Eye (tissue), 1 donor: ENCODE measurements around the gene STX16.

ENCODE experiments used
- DNase-seq: peaks from one replicate; pipeline ENCODE4 v3.0.0-alpha.2; 2015

The STX16 gene, protein sequence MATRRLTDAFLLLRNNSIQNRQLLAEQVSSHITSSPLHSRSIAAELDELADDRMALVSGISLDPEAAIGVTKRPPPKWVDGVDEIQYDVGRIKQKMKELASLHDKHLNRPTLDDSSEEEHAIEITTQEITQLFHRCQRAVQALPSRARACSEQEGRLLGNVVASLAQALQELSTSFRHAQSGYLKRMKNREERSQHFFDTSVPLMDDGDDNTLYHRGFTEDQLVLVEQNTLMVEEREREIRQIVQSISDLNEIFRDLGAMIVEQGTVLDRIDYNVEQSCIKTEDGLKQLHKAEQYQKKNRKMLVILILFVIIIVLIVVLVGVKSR

DNA sequence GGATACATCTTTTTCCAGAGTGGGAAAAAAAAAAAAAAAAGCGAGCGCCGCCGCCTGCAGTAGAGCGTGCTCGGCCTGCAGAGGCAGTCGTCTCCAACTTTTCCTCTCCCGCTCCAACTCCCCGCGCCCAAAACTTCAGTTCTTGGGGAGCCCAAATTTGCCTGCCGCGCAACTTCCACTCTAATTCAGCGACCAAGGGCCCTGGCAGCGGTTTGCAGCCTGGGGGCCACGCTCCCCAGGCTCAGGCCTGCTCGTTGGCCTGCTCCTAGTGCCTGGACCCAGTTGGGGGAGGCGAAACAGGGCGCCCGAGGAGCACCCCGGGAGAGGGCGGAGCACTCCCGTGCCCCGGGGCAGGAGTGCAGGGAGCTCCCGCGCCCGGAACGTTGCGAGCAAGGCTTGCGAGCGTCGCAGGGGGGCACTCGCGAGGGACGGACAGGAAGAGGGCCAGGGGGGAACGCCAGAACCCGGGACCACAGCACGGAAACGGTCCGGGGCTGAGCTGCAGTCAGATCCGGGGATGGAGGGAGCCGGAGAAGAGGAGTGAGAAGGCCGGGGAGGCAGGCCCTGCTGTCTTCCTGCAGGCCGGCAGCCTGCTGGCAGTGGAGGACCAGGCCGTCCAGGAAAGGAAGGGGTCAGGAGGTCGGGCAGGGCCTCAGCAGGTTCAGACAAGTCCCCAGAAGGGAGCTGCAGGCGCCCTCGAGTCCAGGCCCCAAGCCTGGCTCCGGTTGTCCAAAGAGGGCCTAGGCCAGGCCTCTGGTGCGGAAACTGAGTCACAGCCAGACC, at the start of gene STX16:
STX16 (plus strand) TSS at position 508 of the 783 bp plus-strand sequence. CDS start 724 bp downstream, outside the sequence.
- DNase-seq, result peak; percentile 96

DNA sequence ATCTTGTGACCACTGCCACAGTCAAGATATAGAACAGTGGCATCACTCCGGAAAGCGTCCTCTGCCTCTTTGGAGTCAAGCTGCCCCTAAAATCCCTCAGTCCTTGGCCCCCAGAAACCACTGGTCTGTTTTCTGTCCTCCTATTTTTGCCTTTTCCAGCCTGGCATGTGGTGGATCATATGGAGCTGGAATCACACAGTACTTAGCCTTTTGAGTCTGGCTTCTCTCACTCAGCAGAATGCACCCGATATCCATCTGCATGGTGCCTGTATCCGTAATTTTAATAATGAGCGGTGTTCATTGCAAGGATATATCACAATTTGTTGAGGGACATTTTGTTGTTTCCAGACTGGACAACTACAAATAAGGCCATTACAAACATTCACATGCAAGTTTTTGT, 49.0 kb upstream of the STX16 start:
- no peak for DNase-seq

DNA sequence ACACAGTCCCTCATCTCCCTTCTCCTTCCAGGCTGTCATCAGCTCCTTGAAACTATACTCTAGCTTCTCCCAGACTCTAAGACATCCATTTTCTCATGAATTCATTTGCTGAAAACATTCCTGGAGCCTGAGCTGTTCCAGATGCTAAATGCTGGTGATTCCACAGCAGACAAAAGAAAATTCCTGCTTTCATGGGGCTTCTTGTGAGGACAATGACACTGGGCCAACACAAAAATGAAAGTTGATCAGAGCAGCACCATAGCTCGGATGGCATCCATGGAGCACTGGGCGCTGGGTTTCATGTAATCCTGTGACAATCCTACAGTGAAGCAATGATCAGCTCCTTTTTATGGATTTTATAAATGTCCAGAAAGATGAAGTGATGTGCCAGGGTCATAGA, 47.4 kb upstream of the STX16 start:
- DNase-seq, result no peak

DNA sequence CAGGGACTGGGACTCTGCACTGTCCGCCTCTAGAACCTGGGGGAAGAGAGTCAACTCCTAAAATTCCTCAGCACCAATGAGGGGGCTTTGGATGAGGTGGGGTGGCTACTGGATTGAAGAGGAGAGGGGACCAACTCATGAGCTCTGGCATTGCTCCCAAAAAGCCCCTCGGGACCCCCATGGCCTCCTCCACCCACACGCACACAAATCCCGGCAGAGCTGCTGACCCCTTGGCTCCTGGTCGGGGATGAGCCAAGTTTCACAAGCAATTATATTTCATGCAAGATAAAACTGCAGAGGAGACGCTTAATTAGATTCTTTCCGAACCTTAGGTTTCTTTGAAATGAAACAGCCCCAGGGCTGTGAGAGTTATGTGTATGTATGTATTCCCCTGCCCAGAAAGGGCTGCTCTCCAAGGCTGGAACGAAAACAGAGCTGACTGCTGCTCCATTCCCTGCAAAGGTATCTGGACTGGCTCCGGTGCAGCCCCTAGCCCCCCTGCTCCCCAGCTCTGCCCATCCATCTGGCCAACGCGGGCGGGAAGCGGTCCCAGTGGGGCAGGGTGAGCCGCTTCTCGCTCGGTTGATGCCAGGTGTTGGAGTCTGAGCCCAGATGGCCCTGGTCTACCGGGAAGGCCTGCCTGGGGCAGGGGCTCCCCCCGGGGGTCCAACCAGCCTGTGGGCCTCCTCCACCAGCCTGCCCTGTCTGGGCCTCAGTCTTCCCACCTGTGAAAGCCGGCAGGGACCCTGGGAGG, 46.8 kb upstream of the STX16 start:
- DNase-seq, result peak; percentile 72

DNA sequence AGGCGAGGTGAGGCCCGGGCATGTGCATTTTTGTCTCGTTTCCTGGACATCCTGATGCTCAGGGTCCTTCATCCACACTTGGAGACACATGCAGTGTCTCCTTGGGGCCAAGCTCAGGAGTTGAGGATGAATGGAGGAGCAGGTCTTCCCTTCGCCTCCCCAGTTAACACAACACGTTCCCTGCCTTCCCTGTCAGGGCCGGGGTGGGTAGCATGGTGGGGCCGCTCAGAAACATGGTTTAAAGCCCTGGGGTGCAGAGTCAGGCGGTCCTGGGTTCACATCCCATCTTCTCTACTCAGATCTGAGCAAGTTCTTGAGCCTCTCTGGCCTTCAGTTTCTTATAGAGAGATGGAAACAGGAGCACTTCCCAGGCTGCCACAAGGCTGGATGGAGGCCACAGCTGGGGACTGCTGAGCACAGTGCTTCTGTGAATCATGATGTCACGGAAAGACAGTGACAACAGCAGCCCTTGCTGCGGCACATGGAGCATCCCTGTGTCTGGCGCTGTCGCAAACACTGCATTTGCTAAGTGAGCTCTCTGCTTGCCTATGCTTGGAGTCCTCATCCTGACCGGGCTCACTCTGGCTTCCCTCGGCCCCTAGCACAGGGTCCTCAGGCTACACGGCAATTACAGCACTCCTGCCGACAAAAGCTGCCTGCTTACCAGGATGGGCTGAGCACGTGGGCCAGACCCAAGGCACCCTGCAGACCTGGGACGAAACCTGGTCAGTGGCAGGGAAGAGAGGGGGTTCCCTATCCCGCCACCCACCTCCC, 45.6 kb upstream of the STX16 start:
- DNase-seq, result no peak

DNA sequence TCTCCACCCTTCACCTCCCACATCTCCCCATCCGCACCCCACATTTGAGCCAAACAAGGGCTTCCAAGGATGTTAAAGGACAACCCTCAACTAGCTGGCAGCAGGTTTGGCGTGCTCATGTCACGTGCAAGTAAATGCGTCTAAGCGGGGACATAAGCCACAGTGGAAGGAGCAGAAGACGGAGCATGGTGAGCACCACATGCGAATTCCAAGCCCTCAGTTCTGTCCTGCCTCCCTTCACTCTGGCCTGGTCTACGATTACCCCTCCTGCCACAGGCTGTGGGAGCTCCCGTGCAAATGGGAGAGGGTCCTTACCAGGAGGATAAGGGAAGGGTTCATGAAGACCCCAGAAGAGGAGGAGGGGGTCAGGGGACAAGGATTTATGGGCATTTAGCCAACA, 44.9 kb upstream of the STX16 start:
- no peak for DNase-seq

DNA sequence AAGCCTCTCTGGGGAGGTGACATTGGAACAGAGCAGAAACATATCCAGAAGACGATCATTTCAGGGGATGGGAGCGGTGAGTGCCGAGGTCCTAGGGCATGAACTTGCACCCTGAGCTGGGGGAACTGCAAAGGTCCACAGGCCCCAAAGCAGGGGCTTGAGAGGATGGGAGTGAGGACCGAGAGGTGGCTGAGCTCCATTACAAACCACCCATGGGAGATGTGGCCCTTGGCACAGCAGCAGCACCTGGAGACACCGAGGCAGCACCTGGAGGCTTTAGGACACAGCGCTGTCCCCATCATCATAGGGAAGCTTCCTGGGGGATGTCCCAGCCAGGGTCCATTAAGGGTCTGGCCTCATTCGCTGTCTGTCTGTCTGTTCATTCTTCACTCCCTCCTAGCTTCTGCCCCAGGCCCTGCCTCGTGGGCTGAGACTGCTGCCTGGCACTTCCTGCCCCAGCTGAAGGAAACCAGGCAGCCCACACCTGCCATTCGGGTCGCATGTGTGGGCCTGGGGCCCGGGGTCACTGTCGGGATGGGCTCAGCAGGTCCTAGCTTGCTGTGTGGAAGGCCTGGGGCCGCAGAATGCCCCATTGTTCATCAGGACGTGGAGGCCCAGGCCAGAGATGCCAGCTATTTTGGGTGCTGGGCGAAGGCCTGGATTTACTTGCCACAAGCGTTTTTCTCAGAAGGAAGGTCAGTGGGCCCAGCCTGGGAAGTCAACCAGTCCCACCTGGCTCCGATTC, 42.8 kb upstream of the STX16 start:
- no peak for DNase-seq

DNA sequence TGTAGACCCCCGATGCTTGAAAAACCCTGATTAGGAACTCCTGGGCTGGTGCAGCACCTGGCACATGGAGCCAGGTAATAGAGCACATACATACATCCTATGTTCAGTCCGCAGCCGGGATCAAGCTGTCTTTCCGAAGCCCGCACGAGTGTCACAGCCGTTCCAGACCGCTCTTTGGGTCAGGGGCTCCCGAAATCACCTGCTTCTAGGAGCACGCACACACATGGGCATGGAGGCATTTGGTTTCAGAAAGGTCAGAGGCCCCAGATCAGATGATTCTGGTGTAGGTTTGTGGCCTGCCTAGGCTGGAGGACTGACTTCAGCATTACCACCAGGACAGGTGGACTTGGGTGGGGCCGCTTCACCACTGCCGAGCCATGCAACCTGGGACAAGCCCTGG, 42.1 kb upstream of the STX16 start:
- no peak for DNase-seq

DNA sequence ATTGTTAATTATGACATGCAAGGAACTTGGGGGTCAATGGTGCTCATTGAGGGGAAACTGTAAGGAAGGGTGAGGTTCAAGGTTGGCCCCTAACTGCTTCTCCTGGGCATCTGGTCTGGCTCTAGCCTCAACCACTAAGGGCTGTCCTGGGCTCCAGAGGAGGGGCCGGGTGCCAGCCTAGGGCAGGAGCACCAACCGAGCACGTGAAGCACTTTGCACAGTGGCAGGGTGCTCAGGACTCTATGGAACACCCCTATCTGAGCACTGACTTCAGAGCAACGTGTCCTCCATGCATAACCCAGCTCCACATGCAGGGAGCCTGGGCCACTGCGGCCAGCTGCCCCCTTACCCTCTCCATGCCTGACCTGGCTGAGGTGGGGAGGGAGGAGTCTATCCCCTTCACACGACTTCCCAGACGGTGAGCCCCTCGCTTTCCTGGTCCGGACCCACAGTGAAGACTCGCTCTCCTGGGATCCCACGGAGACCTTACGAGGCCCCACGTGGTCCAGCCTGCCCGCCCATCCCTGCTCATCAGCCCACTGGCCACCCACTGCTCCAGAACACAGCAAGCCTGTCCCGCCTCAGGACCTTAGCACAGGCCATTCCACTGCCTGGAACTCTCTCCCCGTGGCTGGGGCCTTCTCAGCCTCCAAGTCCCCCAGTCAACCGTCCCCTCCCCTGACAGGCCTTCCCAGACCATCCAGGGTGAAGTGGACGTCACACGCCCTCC, 40.8 kb upstream of the STX16 start:
- no peak for DNase-seq

DNA sequence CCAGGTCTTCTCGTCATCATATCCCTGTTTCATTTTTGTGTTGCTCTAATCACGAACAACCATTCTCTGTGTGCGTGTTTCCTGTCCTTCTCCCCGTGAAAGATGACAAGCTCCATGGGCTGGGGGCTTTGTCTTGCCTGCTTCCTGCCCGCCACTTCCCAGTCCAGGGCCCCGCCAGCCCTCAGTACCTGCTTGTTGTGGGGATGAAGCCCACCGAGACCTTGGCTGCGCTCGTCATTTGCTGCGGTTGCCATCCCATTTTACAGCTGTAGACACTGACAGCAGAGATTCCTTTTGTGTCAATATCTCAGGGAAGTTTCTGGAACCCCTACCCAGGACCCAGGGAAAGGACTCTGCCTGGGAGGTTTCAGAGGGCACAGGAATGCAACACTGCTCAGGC, 40.3 kb upstream of the STX16 start:
- no peak for DNase-seq

DNA sequence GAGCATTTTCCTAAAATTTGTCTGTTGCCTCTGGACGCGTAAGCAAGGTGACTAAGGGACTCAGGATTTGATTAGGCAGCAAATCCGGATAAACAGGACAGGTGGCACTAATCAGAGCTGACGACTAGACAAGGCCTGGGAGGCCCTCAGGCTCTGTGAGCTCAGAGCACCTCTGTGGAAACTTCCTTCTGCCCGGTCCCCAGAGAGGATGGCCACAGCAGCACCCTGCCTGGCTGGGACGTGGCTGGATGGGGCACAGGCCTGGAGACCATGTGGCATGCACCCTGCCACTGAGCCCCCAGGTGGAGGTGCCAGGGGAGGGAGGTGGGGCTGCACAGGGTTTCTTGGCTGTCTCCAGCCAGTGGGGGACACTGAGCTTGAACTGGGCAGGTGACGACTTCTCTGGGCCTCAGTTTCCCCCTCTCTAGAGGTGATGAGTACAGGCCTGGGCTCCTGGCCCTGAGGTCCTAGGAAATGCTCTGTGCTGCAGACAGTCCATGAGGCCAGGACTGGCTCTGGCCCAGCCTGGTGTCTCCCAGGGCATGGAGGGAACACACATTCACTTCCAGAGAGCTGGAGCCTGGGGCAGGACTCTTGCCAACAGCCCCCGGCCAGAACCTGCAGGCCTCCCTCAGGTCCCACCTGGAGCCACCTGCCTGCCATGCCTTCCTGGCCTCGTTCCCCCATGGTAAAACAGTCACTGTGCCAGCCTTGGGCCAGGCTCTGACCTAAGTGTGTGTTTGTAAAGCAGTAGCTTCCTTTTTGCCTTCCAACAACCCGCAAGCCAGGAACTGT, 39.6 kb upstream of the STX16 start:
- no peak for DNase-seq

DNA sequence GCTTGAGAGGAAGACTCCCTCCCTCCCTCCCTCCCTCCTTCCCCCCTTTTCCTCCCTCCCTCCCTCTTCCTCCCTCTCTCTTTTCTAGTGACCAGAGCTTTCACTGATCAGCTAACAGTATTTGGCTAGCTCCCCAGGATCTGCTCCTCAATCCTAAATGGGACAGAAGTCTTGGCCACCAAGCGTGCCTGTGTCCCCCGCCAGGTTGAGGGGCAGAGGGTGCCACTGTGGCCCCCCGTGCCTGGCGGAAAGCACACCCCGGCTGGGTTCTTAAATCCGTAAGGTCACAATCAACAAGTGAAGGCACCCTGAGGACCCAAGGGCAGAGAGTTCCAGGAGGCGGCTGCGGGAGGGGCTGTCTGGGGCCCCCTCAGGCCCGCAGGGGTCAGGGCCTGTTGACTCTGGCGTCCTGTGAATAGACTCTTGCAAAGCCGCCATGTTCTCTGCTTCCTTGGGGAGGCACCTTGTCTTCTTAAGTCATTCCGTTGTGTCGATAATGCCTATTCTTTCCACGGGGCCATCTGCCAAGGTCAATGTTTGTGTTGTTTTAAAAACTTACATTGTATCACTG, 38.9 kb upstream of the STX16 start:
- DNase-seq, result no peak

DNA sequence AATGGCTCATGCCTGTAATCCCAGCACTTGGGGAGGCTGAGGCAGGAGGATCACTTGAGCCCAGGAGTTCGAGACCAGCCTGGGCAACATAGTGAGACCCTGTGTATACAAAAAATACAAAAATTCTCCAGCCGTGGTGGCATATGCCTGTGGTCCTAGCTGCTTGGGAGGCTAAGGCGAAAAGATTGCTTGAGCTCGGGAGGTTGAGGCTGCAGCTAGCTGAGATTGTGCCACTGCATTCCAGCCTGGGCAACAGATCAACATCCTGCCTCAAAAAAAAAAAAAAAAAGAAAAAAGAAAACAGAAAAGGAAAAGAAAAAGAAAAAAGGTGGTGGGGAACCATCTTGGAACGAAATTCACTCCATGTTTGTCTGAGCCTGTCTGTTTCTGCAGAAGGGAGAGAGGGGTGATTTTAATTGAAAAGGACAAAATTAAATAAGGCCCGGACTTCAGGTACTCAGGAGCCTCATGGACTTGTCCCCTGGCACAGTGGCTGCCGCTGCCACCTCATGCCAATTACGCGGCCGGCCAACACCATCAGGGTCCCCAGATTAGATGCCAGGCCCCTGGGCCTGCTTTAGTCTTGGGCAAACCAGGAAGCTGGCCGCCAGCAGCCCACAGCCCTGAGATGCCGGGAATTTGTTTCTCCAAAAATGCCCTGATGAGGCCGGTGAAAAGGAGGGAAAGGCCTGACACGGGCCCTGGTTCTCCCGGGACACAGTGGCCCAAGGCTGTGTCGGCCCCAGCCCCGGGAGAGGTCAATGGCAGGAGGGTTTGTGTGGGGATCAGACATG, 37.8 kb upstream of the STX16 start:
- no peak for DNase-seq

DNA sequence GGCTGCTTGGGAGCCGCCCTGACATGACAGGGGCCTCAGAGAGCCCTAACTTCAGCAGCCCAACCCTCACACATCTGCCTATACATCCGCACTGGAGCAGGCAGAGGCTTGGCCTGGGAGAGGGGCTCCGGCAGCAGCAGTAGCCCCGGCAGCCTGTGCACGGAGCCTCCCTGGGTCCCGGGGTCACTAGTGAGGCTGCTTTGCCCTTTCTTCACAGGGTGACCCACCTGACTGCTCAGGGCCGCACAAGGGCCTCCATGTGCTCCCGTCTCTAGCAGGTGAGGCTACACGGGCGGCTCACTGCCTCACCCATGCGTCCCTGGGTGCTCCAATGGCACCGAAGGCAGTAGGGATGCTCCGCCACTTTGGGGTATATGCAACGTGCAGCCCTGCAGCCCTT, 36.7 kb upstream of the STX16 start:
- DNase-seq, result no peak

DNA sequence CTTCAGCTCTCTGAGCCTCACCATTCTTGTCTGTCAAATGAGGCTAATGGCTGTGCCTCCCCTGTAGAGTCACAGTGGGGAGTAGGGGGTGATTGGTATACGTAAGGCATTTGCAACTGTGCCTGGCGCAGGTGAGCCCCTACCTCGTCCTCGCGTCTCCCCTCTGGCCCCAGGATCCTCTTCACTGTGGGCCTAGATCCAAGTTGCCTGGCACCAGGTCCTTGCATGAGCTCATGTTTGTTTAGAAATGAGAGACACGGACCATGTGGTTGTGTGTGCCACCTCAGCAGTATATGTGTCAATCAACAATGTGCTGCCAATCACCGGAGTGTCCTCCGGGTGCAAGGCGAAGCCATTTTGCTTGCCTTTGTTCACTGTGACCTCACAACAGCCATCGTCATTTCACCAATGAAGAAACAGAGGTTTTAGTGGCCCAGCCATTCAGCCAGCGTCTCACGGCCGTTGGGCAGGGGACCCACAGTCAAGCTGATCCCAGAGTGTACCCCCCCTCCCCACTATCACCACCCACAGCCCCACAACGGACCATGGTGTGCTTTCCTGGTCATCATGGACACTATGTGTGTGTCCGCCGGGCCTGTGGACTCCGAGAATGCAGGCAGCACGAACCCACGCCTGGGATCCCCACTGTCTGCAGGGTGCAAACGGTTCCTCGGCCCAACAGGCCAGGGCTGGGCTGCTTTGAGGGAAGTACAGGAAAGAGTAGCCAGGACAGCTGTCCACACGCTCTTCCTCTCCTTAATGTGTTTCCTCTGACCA, 35.9 kb upstream of the STX16 start:
- no peak for DNase-seq

DNA sequence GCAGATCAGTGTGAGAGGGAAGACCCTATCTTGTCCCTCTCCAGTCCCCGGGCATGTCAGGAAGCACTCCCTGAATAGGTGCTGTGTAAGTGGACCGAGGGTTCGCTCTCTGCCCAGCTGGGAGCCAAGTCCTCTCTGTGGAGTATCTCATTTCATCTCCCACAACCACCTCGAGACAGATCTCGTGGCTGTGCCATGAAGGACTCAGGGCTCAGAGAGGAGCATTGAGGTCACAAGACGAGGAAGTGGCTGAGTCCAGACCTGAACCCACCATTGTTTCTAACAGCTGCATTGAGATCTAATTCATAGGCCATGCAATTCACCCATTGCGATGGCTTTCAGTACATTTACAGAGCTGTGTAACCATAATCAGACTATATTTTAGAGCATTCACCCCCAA, 34.7 kb upstream of the STX16 start:
- DNase-seq, result no peak

DNA sequence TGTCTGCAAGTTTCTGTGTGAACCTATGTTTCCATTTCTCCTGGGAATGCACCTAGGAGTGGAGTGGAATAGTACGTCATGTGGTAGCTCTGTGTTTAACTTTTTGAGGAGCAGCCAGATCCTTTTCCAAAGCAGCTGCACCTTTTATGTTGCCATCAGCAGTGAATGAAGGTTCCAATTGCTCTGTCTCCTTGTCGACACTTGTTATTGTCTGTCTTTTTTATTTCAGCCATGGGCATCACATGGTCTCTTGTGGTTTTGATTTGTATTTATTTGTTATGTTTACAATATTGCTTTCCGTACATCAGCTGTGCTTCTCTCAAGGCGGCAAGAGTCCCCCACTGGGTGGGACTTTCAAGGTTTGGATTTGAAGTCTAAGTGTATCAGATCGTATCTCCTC, 33.9 kb upstream of the STX16 start:
- no peak for DNase-seq

DNA sequence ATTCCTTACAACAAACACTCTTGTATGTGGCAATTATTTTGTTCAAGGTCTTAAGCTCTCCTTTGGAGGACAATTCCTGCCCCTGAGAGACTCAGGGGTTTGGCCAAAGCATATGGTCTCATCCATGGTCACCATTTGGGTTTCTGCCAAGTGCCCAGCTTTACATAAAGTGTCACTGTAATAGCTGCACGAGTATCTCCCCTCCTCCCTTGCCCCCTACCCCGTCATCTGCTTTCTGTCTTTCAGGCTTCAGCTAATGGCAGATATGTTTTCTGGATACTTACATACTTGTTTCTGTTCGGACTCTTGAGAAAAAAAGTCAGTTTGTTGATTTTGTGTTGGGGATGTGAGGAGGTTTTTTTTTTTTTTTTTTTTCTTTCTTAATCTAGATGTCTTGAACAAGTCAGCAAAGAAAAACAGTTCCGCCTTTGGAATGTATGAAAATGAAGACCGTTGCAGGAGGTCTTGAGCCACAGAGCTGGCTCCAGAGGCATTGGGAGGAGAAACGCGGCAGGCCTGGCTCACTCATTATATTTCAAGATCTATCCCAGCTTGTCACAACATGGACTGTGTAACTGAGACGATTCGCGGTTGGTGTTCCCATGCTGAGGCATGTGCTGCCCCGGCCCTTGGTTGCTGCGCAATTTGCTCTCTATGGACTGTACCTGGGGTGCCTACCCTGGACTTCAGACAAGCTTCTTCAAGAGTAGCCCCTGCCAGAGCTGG, 32.6 kb upstream of the STX16 start:
- DNase-seq, result no peak
